ENCODE measurements around the gene FAM81A.
"Not testable (repeated sequence)": the region's sequence is repeated elsewhere in the genome, so short reads cannot be mapped to it uniquely, and the experiment has no call there.

Gene FAM81A

GRCh38 chr15:59428898-59429297 is 9.1 kb upstream of the FAM81A start:
- DNase-seq (ENCODE audit: low read depth in 2 of 2) = not testable (repeated sequence)

- DNase-seq (ENCODE audit: low read depth in 2 of 2) = no peak
Measured at GRCh38 chr15:59432389-59432788, 5.6 kb upstream of the FAM81A start.

GRCh38 chr15:59434481-59434880 is 3.5 kb upstream of the FAM81A start:
- no peak for DNase-seq (ENCODE audit: low read depth in 2 of 2)

- no peak for DNase-seq (ENCODE audit: low read depth in 2 of 2)
Measured at GRCh38 chr15:59436774-59437141, 1.2 kb upstream of the FAM81A start.

- no peak for DNase-seq (ENCODE audit: low read depth in 2 of 2)
Measured at GRCh38 chr15:59437142-59437816, 707 bp upstream of the FAM81A start.

GRCh38 chr15:59438625-59439290 is 772 bp downstream of the FAM81A start:
- no peak for DNase-seq (ENCODE audit: low read depth in 2 of 2)

GRCh38 chr15:59439576-59439975 is 1.6 kb downstream of the FAM81A start:
- no peak for DNase-seq (ENCODE audit: low read depth in 2 of 2)

- DNase-seq (ENCODE audit: low read depth in 2 of 2) = no peak
Measured at GRCh38 chr15:59443341-59444072, 5.5 kb downstream of the FAM81A start.

GRCh38 chr15:59444081-59444835 is 6.3 kb downstream of the FAM81A start:
- DNase-seq (ENCODE audit: low read depth in 2 of 2) = no peak

- DNase-seq (ENCODE audit: low read depth in 2 of 2) = no peak
Measured at GRCh38 chr15:59444980-59445545, 7.1 kb downstream of the FAM81A start.

GRCh38 chr15:59446232-59446957 is 8.4 kb downstream of the FAM81A start:
- no peak for DNase-seq (ENCODE audit: low read depth in 2 of 2)

- DNase-seq (ENCODE audit: low read depth in 2 of 2) = no peak
Measured at GRCh38 chr15:59447367-59447766, 9.4 kb downstream of the FAM81A start.

- DNase-seq (ENCODE audit: low read depth in 2 of 2) = no peak
Measured at GRCh38 chr15:59448871-59449270, 10.9 kb downstream of the FAM81A start.

- no peak for DNase-seq (ENCODE audit: low read depth in 2 of 2)
Measured at GRCh38 chr15:59453474-59454215, 15.7 kb downstream of the FAM81A start.

- no peak for DNase-seq (ENCODE audit: low read depth in 2 of 2)
Measured at GRCh38 chr15:59456114-59456513, 18.1 kb downstream of the FAM81A start.

- no peak for DNase-seq (ENCODE audit: low read depth in 2 of 2)
Measured at GRCh38 chr15:59457103-59457502, 19.1 kb downstream of the FAM81A start.

- no peak for DNase-seq (ENCODE audit: low read depth in 2 of 2)
Measured at GRCh38 chr15:59461521-59461920, 23.5 kb downstream of the FAM81A start.

GRCh38 chr15:59473226-59473625 is 35.2 kb downstream of the FAM81A start:
- DNase-seq (ENCODE audit: low read depth in 2 of 2) = no peak

GRCh38 chr15:59475161-59475560 is 37.2 kb downstream of the FAM81A start:
- DNase-seq (ENCODE audit: low read depth in 2 of 2) = not testable (repeated sequence)

GRCh38 chr15:59484399-59484798 is 46.4 kb downstream of the FAM81A start:
- DNase-seq (ENCODE audit: low read depth in 2 of 2) = no peak

All from stimulated activated CD4-positive, alpha-beta T cell treated with anti-CD3 and anti-CD28 coated beads, Interleukin-1b, Interleukin-23, amount 100 ng/mL, for 1 hour (primary cell).